Type B pancreatic cell (in vitro differentiated cells): ENCODE results near the gene NFKBIL1. TPM values are rescaled to one million over a fixed set of nuclear protein-coding genes. Genes with fewer than 3 reads are reported as not detected.
"Not testable (repeated sequence)": the region's sequence is repeated elsewhere in the genome, so short reads cannot be mapped to it uniquely, and the experiment has no call there.

ENCODE experiments used
- DNase-seq: peaks from one replicate; pipeline ENCODE4 v3.0.0; 2021; ENCODE audit warnings: mixed read lengths; ENCODE audit not compliant: unreplicated experiment; ENCODE audit errors: extremely low spot score
- H3K27ac Mint-ChIP-seq: 2 replicates; pipeline ENCODE4 v1.8.0; 2021; ENCODE audit warnings: mild to moderate bottlenecking, mixed read lengths
- H3K27me3 Mint-ChIP-seq: 2 replicates; pipeline ENCODE4 v1.8.0; 2021; ENCODE audit warnings: mixed read lengths
- H3K36me3 Mint-ChIP-seq: 2 replicates; pipeline ENCODE4 v1.8.0; 2021; ENCODE audit warnings: mixed read lengths
- H3K4me1 Mint-ChIP-seq: one replicate; pipeline ENCODE4 v1.8.0; 2021; ENCODE audit warnings: mixed read lengths; ENCODE audit not compliant: unreplicated experiment
- H3K4me3 Mint-ChIP-seq: 2 replicates; pipeline ENCODE4 v1.8.0; 2021; ENCODE audit warnings: mild to moderate bottlenecking, mixed read lengths
- H3K9me3 Mint-ChIP-seq: 2 replicates; pipeline ENCODE4 v1.8.0; 2021; ENCODE audit warnings: mixed read lengths
- total RNA-seq: library from RNA; stranded (reverse); gene quantifications from 2 replicates; pipeline ENCODE4 v1.2.1, GENCODE V29; 2021; ENCODE audit warnings: low replicate concordance
- TF ChIP-seq, protein P1 (sequence below): fragments of 200-600 bp; sonication (generic); conservative IDR thresholded peaks from 2 replicates; pipeline ENCODE4 v1.5.0; 2021; ENCODE audit warnings: antibody characterized with exemption, mild to moderate bottlenecking

The NFKBIL1 gene
- total RNA-seq, 1 donor from 2014 or later, result 24.2 TPM

DNA sequence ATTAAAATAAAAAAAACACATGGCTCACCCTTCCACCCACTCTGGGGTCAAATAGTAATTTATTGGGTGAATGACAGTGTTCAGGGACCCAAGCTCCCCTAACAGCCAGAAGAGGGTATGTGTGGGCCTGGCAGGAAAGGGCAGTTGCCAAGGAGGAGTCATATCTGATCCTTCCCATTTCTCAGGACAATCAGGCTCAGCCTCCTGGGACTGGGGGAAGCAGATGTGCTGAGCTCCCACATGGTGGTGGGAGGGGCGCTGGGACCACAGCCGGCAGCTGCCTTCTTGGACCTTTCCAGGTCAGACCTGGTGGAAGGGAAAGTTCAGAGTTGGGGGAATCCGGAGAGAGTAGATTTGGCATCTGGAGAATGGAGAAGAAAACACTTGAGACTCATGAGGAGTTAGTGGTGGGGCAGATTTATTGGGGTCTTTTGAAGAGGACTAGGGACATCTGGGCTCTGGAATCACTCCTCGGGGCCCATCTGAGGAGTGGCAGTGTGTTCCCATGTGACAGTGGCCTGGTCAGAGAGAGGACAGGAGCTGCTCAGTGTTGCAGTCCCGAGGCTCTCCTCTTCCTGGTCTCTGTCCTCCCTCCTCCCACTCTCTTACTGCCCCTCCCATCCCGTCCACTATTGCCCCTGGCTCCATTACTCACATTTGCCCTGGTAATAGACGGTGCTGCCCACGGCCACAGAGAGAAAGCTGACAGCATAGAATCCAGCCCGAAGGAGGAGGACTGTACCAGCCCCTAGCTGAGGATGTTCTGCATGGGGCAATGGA lies 41.7 kb downstream of the NFKBIL1 start:
- Mint-ChIP-seq H3K36me3 (no peaks in the 10 kb centered on the region), H3K9me3 (no peaks in the 10 kb centered on the region), H3K4me1 (no peaks in the 10 kb centered on the region), H3K27me3 (peaks cover 14% of the 10 kb centered on the region), H3K27ac (no peak overlapping the region), H3K4me3 (no peak overlapping the region)
- TF ChIP-seq, protein P1, sequence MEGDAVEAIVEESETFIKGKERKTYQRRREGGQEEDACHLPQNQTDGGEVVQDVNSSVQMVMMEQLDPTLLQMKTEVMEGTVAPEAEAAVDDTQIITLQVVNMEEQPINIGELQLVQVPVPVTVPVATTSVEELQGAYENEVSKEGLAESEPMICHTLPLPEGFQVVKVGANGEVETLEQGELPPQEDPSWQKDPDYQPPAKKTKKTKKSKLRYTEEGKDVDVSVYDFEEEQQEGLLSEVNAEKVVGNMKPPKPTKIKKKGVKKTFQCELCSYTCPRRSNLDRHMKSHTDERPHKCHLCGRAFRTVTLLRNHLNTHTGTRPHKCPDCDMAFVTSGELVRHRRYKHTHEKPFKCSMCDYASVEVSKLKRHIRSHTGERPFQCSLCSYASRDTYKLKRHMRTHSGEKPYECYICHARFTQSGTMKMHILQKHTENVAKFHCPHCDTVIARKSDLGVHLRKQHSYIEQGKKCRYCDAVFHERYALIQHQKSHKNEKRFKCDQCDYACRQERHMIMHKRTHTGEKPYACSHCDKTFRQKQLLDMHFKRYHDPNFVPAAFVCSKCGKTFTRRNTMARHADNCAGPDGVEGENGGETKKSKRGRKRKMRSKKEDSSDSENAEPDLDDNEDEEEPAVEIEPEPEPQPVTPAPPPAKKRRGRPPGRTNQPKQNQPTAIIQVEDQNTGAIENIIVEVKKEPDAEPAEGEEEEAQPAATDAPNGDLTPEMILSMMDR, result no peak
- DNase-seq, result no peak

DNA sequence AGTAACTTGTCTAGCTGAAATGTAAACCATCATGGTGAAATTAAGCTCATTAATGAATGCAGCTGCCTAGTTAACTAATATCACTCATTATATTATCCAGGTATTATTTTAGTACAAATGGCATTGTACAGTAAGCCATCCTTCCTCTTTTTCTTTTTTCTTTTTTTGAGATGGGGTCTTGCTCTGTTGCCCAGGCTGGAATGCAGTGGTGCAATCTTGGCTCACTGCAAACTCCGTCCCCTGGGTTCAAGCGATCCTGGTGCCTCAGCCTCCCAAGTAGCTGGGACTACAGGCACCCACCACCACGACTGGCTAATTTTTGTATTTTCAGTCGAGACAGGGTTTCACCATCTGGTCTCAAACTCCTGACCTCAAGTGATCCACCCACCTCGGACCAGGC lies 43.3 kb downstream of the NFKBIL1 start:
- not testable (repeated sequence) for H3K36me3 Mint-ChIP-seq, H3K4me3 Mint-ChIP-seq, H3K27ac Mint-ChIP-seq, H3K9me3 Mint-ChIP-seq, H3K4me1 Mint-ChIP-seq, DNase-seq
- peaks cover 11% of the 10 kb centered on the region for H3K27me3 Mint-ChIP-seq

GRCh38 chr6:31592396-31592771 lies 45.0 kb downstream of the NFKBIL1 start:
- Mint-ChIP-seq H3K4me1 (no peaks in the 10 kb centered on the region), H3K27ac (no peak overlapping the region), H3K4me3 (no peak overlapping the region), H3K36me3 (no peaks in the 10 kb centered on the region), H3K27me3 (peaks cover 4% of the 10 kb centered on the region), H3K9me3 (no peaks in the 10 kb centered on the region)
- TF ChIP-seq, protein P1, result no peak
- DNase-seq, result no peak

DNA sequence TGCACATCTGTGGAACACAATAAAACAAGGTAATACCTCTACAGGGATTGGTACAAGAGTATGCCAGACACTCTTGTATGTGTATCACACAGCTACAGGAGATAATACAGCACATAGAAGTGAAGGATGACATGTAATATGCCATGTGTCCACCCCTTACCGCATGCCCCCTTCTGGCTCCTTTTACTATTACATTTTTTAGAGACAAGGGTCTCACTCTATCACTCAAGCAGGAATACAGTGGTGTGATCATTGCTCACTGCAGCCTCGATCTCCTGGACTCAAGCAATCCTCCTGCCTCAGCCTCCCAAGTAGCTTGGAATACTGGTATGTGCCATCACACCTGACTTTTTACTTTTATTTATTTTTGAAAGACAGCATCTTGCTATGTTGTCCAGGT lies 49.6 kb downstream of the NFKBIL1 start:
- no peak for DNase-seq
- H3K36me3 Mint-ChIP-seq, result no peaks in the 10 kb centered on the region
- no peak overlapping the region for H3K27ac Mint-ChIP-seq
- peaks cover 6% of the 10 kb centered on the region for H3K4me1 Mint-ChIP-seq
- no peaks in the 10 kb centered on the region for H3K27me3 Mint-ChIP-seq
- TF ChIP-seq, protein P1, result peak; percentile 69
- H3K4me3 Mint-ChIP-seq, result no peak overlapping the region
- no peaks in the 10 kb centered on the region for H3K9me3 Mint-ChIP-seq

GRCh38 chr6:31607317-31607716 lies 59.9 kb downstream of the NFKBIL1 start:
- DNase-seq, result no peak
- H3K9me3 Mint-ChIP-seq, result no peaks in the 10 kb centered on the region
- H3K36me3 Mint-ChIP-seq, result no peaks in the 10 kb centered on the region
- no peak overlapping the region for H3K27ac Mint-ChIP-seq
- no peaks in the 10 kb centered on the region for H3K4me1 Mint-ChIP-seq
- no peak overlapping the region for H3K4me3 Mint-ChIP-seq
- H3K27me3 Mint-ChIP-seq, result no peaks in the 10 kb centered on the region
- TF ChIP-seq, protein P1, result no peak

Other genes with a start within 250 kb of the NFKBIL1 start
- 53.9 and 116 TPM in 2 replicates for gene HLA-B, start 190.4 kb upstream of the NFKBIL1 start, total RNA-seq
- gene MICA, start 144.0 kb upstream of the NFKBIL1 start, total RNA-seq, result 9.0 and 10.7 TPM in 2 replicates
- 0.14 and 0.86 TPM in 2 replicates for gene MICB, start 49.5 kb upstream of the NFKBIL1 start, total RNA-seq
- gene MCCD1, start 18.6 kb upstream of the NFKBIL1 start, total RNA-seq, result not detected in 2 replicates
- gene DDX39B, start 5.6 kb upstream of the NFKBIL1 start, total RNA-seq, result 410 and 636 TPM in 2 replicates
- gene ATP6V1G2, start 1.0 kb upstream of the NFKBIL1 start, total RNA-seq, result 1.6 and 5.9 TPM in 2 replicates
- 0.22 TPM in 1 of 2 replicates, not detected in the other for gene LTA, start 24.7 kb downstream of the NFKBIL1 start, total RNA-seq
- gene TNF, start 28.0 kb downstream of the NFKBIL1 start, total RNA-seq, result not detected in 2 replicates
- 0.34 and 1.0 TPM in 2 replicates for gene LTB, start 34.8 kb downstream of the NFKBIL1 start, total RNA-seq
- gene LST1, start 38.7 kb downstream of the NFKBIL1 start, total RNA-seq, result not detected in 2 replicates
- not detected in 2 replicates for gene NCR3, start 45.4 kb downstream of the NFKBIL1 start, total RNA-seq
- 0.59 and 3.8 TPM in 2 replicates for gene AIF1, start 67.6 kb downstream of the NFKBIL1 start, total RNA-seq
- gene PRRC2A, start 73.1 kb downstream of the NFKBIL1 start, total RNA-seq, result 151 and 235 TPM in 2 replicates
- gene BAG6, start 105.1 kb downstream of the NFKBIL1 start, total RNA-seq, result 334 and 378 TPM in 2 replicates
- gene APOM, start 108.3 kb downstream of the NFKBIL1 start, total RNA-seq, result 11.2 and 20.9 TPM in 2 replicates
- 22.3 and 28.1 TPM in 2 replicates for gene C6orf47, start 113.2 kb downstream of the NFKBIL1 start, total RNA-seq
- gene GPANK1, start 117.4 kb downstream of the NFKBIL1 start, total RNA-seq, result 17.6 and 20.2 TPM in 2 replicates
- 142 and 175 TPM in 2 replicates for gene CSNK2B, start 118.5 kb downstream of the NFKBIL1 start, total RNA-seq
- gene LY6G5B, start 122.4 kb downstream of the NFKBIL1 start, total RNA-seq, result 13.9 and 22.0 TPM in 2 replicates
- 2.0 and 2.3 TPM in 2 replicates for gene LY6G5C, start 133.5 kb downstream of the NFKBIL1 start, total RNA-seq
- gene ABHD16A, start 155.7 kb downstream of the NFKBIL1 start, total RNA-seq, result 80.9 and 91.3 TPM in 2 replicates
- not detected in 2 replicates for gene LY6G6F, start 159.3 kb downstream of the NFKBIL1 start, total RNA-seq
- gene LY6G6D, start 167.7 kb downstream of the NFKBIL1 start, total RNA-seq, result 1.5 TPM in 1 of 2 replicates, not detected in the other
- 2.5 and 16.2 TPM in 2 replicates for gene LY6G6C, start 174.1 kb downstream of the NFKBIL1 start, total RNA-seq
- gene MPIG6B, start 175.8 kb downstream of the NFKBIL1 start, total RNA-seq, result 0.41 and 0.81 TPM in 2 replicates
- 101 and 138 TPM in 2 replicates for gene DDAH2, start 181.7 kb downstream of the NFKBIL1 start, total RNA-seq
- gene CLIC1, start 188.9 kb downstream of the NFKBIL1 start, total RNA-seq, result 294 and 381 TPM in 2 replicates
- gene MSH5, start 192.4 kb downstream of the NFKBIL1 start, total RNA-seq, result 20.7 and 46.7 TPM in 2 replicates
- gene SAPCD1, start 215.0 kb downstream of the NFKBIL1 start, total RNA-seq, result 3.2 and 8.9 TPM in 2 replicates
- gene VWA7, start 229.7 kb downstream of the NFKBIL1 start, total RNA-seq, result 6.1 and 6.4 TPM in 2 replicates
- 89.0 and 104 TPM in 2 replicates for gene VARS1, start 248.1 kb downstream of the NFKBIL1 start, total RNA-seq